GM23338 (cell line): ENCODE data around the gene TRIP4. TPM values are rescaled to one million over a fixed set of nuclear protein-coding genes. Genes with fewer than 3 reads are reported as not detected.
"Not testable (repeated sequence)": the region's sequence is repeated elsewhere in the genome, so short reads cannot be mapped to it uniquely, and the experiment has no call there.

ENCODE experiments used
- ATAC-seq: fragments of 200-7000 bp; cut with Tn5 transposase; 3 replicates; pipeline ENCODE4 v1.9.1; 2020
- DNase-seq: peaks from one replicate; pipeline ENCODE4 v3.0.0-alpha.2; 2015; ENCODE audit warnings: low spot score
- H2AFZ ChIP-seq: fragments of 200-600 bp; sonication (generic); 2 replicates; pipeline ENCODE4 v1.8.0; 2016; ENCODE audit warnings: antibody characterized with exemption, mild to moderate bottlenecking, moderate library complexity
- H3F3A ChIP-seq: fragments of 200-600 bp; sonication (generic); replicated peaks from 2 replicates; pipeline ENCODE4 v1.8.0; 2017; ENCODE audit warnings: antibody characterized with exemption, mixed run types, low read depth
- H3K27ac ChIP-seq: fragments of 200-600 bp; sonication (generic); 2 replicates; pipeline ENCODE4 v1.6.1; 2016; ENCODE audit warnings: low read depth
- H3K27me3 ChIP-seq: fragments of 200-600 bp; sonication (generic); 2 replicates; pipeline ENCODE4 v1.8.0; 2016; ENCODE audit warnings: mild to moderate bottlenecking, mixed run types, moderate library complexity; ENCODE audit not compliant: insufficient read depth
- H3K36me3 ChIP-seq: fragments of 200-600 bp; sonication (generic); 2 replicates; pipeline ENCODE4 v1.8.0; 2016; ENCODE audit warnings: mild to moderate bottlenecking; ENCODE audit not compliant: insufficient read depth
- H3K4me1 ChIP-seq: fragments of 200-600 bp; sonication (generic); 2 replicates; pipeline ENCODE4 v1.8.0; 2016; ENCODE audit warnings: mild to moderate bottlenecking, moderate library complexity; ENCODE audit not compliant: insufficient read depth
- H3K4me2 ChIP-seq: fragments of 200-600 bp; sonication (generic); 2 replicates; pipeline ENCODE4 v1.7.1; 2017; ENCODE audit warnings: mixed run types
- H3K4me3 ChIP-seq: fragments of 200-600 bp; sonication (generic); 2 replicates; pipeline ENCODE4 v1.6.1; 2016; ENCODE audit warnings: mixed run types
- H3K79me2 ChIP-seq: fragments of 200-600 bp; sonication (generic); replicated peaks from 2 replicates; pipeline ENCODE4 v1.8.0; 2017; ENCODE audit warnings: mild to moderate bottlenecking; ENCODE audit not compliant: insufficient read depth
- H3K9me2 ChIP-seq: fragments of 200-600 bp; sonication (generic); 2 replicates; pipeline ENCODE4 v1.8.0; 2017; ENCODE audit not compliant: insufficient read depth
- H4K20me1 ChIP-seq: fragments of 200-600 bp; sonication (generic); replicated peaks from 2 replicates; pipeline ENCODE4 v1.8.0; 2017; ENCODE audit warnings: mild to moderate bottlenecking; ENCODE audit not compliant: insufficient read depth
- H3K27ac Mint-ChIP-seq: 2 replicates; pipeline ENCODE4 v1.8.0; 2020; ENCODE audit warnings: inconsistent platforms, mild to moderate bottlenecking, moderate library complexity, mixed read lengths
- H3K27me3 Mint-ChIP-seq: 3 replicates; pipeline ENCODE4 v1.8.0; 2022; ENCODE audit warnings: low read depth, mild to moderate bottlenecking, moderate library complexity, mixed read lengths, inconsistent platforms; ENCODE audit not compliant: insufficient read depth, poor library complexity
- H3K36me3 Mint-ChIP-seq: 3 replicates; pipeline ENCODE4 v1.8.0; 2021; ENCODE audit warnings: low read depth, mild to moderate bottlenecking, inconsistent platforms, moderate library complexity, mixed read lengths
- H3K4me1 Mint-ChIP-seq: 3 replicates; pipeline ENCODE4 v1.8.0; 2020; ENCODE audit warnings: mild to moderate bottlenecking, inconsistent platforms, mixed read lengths
- H3K4me3 Mint-ChIP-seq: 3 replicates; pipeline ENCODE4 v1.8.0; 2021; ENCODE audit warnings: moderate library complexity, mild to moderate bottlenecking, inconsistent platforms, mixed read lengths
- H3K9me3 Mint-ChIP-seq: 3 replicates; pipeline ENCODE4 v1.8.0; 2020; ENCODE audit warnings: moderate library complexity, mild to moderate bottlenecking, inconsistent platforms, mixed read lengths
- CREB1 ChIP-seq: fragments of 250-450 bp; sonication (Bioruptor Pico); IDR thresholded peaks from 2 replicates; pipeline ENCODE4 v1.5.0; 2020; ENCODE audit warnings: low read depth, mild to moderate bottlenecking, moderate library complexity
- ETS1 ChIP-seq: IDR thresholded peaks from 2 replicates; pipeline ENCODE4 v1.6.1; 2016; ENCODE audit warnings: antibody characterized with exemption
- EZH2 ChIP-seq: fragments of 200-600 bp; sonication (generic); IDR thresholded peaks from one replicate; pipeline ENCODE4 v1.8.0; 2017; ENCODE audit warnings: antibody characterized with exemption, mild to moderate bottlenecking, low read depth; ENCODE audit not compliant: unreplicated experiment
- JUNB ChIP-seq: IDR thresholded peaks from one replicate; pipeline ENCODE4 v1.6.1; 2016; ENCODE audit warnings: antibody characterized with exemption; ENCODE audit not compliant: unreplicated experiment
- NANOG ChIP-seq: IDR thresholded peaks from 2 replicates; pipeline ENCODE4 v1.6.1; 2016; ENCODE audit warnings: antibody characterized with exemption, borderline replicate concordance
- POLR2AphosphoS5 ChIP-seq: IDR thresholded peaks from 2 replicates; pipeline ENCODE4 v1.6.1; 2016; ENCODE audit warnings: antibody characterized with exemption, low read depth
- REST ChIP-seq: IDR thresholded peaks from one replicate; pipeline ENCODE4 v1.6.1; 2018; ENCODE audit warnings: antibody characterized with exemption; ENCODE audit not compliant: unreplicated experiment
- ZNF114 ChIP-seq: fragments of 250-450 bp; sonication (Bioruptor Pico); IDR thresholded peaks from 2 replicates; pipeline ENCODE4 v1.5.0; 2020; ENCODE audit warnings: mild to moderate bottlenecking, moderate library complexity
- ZNF331 ChIP-seq: fragments of 250-450 bp; sonication (Bioruptor Pico); IDR thresholded peaks from 2 replicates; pipeline ENCODE4 v1.5.0; 2020; ENCODE audit warnings: low read depth, mild to moderate bottlenecking, moderate library complexity
- polyA plus RNA-seq: library from polyadenylated mRNA; unstranded; fragments of >200 nt; fragmentation: Nextera tagmentation; extraction: Ambion mirVana; gene quantifications from 2 replicates; pipeline ENCODE4 v1.2.1, GENCODE V29; 2016
- total RNA-seq: library from RNA; depleted of rRNA; stranded (reverse); fragments of >200 nt; shearing (Covaris generic); gene quantifications from 2 replicates; pipeline ENCODE4 v1.2.3, GENCODE V29; 2014
- TF ChIP-seq, protein P1 (sequence below): fragments of 250-450 bp; sonication (Bioruptor Pico); IDR thresholded peaks from 2 replicates; pipeline ENCODE4 v1.5.0; 2020; ENCODE audit warnings: mild to moderate bottlenecking, moderate library complexity

The TRIP4 gene
- total and polyA plus RNA-seq, 2 experiments from 2014 or later, result 10.3 to 16.0 TPM

DNA sequence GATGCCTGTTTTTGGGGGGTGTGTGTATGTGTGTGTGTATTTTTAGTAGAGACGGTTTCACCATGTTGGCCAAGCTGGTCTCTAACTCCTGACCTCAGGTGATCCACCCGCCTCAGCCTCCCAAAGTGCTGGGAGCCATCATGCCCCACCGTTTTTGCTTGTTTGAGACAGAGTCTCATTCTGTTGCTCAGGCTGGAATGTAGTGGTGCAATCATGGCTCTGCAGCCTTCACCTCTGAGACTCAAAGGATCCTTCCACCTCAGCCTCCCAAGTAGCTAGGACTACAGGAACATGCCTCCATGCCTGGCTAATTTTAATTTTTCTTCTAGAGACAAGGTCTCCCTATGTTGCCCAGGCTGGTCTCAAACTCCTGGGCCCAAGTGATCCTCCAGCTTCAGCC, 4.8 kb downstream of the TRIP4 start:
- H3K36me3 Mint-ChIP-seq, result peaks cover 28% of the 10 kb centered on the region
- not testable (repeated sequence) for H3K27me3 ChIP-seq, H3K27ac Mint-ChIP-seq, H3K27ac ChIP-seq, H3K4me3 ChIP-seq, H3K4me3 Mint-ChIP-seq, H4K20me1 ChIP-seq, H3K4me1 ChIP-seq, DNase-seq, H3K27me3 Mint-ChIP-seq, H2AFZ ChIP-seq, H3K4me1 Mint-ChIP-seq, H3K9me3 Mint-ChIP-seq, H3K9me2 ChIP-seq, H3F3A ChIP-seq, H3K36me3 ChIP-seq, H3K4me2 ChIP-seq, ATAC-seq
- peaks cover 20% of the 10 kb centered on the region for H3K79me2 ChIP-seq

- H3K27me3 Mint-ChIP-seq, result no peaks in the 10 kb centered on the region
- H3K4me1 ChIP-seq, result no peaks in the 10 kb centered on the region
- peaks cover 15% of the 10 kb centered on the region; the same call in 1 of the 2 replicates for H3K36me3 ChIP-seq
- TF ChIP-seq ZNF331, result no peak
- no peak for TF ChIP-seq ETS1
- TF ChIP-seq REST, result no peak
- TF ChIP-seq CREB1 (CRISPR knock-in tag), result no peak
- no peak for TF ChIP-seq ZNF114 (CRISPR knock-in tag)
- TF ChIP-seq, protein P1, sequence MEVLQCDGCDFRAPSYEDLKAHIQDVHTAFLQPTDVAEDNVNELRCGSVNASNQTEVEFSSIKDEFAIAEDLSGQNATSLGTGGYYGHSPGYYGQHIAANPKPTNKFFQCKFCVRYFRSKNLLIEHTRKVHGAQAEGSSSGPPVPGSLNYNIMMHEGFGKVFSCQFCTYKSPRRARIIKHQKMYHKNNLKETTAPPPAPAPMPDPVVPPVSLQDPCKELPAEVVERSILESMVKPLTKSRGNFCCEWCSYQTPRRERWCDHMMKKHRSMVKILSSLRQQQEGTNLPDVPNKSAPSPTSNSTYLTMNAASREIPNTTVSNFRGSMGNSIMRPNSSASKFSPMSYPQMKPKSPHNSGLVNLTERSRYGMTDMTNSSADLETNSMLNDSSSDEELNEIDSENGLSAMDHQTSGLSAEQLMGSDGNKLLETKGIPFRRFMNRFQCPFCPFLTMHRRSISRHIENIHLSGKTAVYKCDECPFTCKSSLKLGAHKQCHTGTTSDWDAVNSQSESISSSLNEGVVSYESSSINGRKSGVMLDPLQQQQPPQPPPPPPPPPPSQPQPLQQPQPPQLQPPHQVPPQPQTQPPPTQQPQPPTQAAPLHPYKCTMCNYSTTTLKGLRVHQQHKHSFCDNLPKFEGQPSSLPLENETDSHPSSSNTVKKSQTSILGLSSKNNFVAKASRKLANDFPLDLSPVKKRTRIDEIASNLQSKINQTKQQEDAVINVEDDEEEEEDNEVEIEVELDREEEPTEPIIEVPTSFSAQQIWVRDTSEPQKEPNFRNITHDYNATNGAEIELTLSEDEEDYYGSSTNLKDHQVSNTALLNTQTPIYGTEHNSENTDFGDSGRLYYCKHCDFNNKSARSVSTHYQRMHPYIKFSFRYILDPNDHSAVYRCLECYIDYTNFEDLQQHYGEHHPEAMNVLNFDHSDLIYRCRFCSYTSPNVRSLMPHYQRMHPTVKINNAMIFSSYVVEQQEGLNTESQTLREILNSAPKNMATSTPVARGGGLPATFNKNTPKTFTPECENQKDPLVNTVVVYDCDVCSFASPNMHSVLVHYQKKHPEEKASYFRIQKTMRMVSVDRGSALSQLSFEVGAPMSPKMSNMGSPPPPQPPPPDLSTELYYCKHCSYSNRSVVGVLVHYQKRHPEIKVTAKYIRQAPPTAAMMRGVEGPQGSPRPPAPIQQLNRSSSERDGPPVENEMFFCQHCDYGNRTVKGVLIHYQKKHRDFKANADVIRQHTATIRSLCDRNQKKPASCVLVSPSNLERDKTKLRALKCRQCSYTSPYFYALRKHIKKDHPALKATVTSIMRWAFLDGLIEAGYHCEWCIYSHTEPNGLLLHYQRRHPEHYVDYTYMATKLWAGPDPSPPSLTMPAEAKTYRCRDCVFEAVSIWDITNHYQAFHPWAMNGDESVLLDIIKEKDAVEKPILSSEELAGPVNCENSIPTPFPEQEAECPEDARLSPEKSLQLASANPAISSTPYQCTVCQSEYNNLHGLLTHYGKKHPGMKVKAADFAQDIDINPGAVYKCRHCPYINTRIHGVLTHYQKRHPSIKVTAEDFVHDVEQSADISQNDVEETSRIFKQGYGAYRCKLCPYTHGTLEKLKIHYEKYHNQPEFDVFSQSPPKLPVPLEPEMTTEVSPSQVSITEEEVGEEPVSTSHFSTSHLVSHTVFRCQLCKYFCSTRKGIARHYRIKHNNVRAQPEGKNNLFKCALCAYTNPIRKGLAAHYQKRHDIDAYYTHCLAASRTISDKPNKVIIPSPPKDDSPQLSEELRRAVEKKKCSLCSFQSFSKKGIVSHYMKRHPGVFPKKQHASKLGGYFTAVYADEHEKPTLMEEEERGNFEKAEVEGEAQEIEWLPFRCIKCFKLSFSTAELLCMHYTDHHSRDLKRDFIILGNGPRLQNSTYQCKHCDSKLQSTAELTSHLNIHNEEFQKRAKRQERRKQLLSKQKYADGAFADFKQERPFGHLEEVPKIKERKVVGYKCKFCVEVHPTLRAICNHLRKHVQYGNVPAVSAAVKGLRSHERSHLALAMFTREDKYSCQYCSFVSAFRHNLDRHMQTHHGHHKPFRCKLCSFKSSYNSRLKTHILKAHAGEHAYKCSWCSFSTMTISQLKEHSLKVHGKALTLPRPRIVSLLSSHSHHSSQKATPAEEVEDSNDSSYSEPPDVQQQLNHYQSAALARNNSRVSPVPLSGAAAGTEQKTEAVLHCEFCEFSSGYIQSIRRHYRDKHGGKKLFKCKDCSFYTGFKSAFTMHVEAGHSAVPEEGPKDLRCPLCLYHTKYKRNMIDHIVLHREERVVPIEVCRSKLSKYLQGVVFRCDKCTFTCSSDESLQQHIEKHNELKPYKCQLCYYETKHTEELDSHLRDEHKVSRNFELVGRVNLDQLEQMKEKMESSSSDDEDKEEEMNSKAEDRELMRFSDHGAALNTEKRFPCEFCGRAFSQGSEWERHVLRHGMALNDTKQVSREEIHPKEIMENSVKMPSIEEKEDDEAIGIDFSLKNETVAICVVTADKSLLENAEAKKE (CRISPR knock-in tag), result no peak
- TF ChIP-seq EZH2, result no peak
- no peak for TF ChIP-seq POLR2AphosphoS5
- no peak for TF ChIP-seq JUNB
- no peak for TF ChIP-seq NANOG
Observed at GRCh38 chr15:64396789-64397188, 9.2 kb downstream of the TRIP4 start.

More at GRCh38 chr15:64396789-64397188, 9.2 kb downstream of the TRIP4 start:
- Histone ChIP-seq H3K4me2 (no peak overlapping the region), H2AFZ (no peak overlapping the region), H3K4me3 (no peak overlapping the region), H3K27ac (no peak overlapping the region), H3K79me2 (0 out of 2 replicates have a peak, but pooled peaks cover 4% of the 10 kb centered on the region), H3F3A (no peaks in the 10 kb centered on the region), H3K27me3 (no peaks in the 10 kb centered on the region), H4K20me1 (no peaks in the 10 kb centered on the region), H3K9me2 (no peaks in the 10 kb centered on the region)
- Mint-ChIP-seq H3K9me3 (no peaks in the 10 kb centered on the region), H3K4me3 (no peak overlapping the region), H3K4me1 (no peaks in the 10 kb centered on the region), H3K27ac (no peak overlapping the region), H3K36me3 (peaks cover 49% of the 10 kb centered on the region)
- no peak for ATAC-seq
- no peak for DNase-seq
